Ishikawa (cell line): ENCODE results near the gene DNAJC11.

Experiments
- CREB1 ChIP-seq: IDR thresholded peaks from 2 replicates; pipeline ENCODE4 v1.6.1; 2012; ENCODE audit warnings: low read depth
- EP300 ChIP-seq: IDR thresholded peaks from 2 replicates; pipeline ENCODE4 v1.6.1; 2012; ENCODE audit warnings: borderline replicate concordance
- TAF1 ChIP-seq: IDR thresholded peaks from 2 replicates; pipeline ENCODE4 v1.6.1; 2012; ENCODE audit warnings: low read depth, mild to moderate bottlenecking
- YY1 ChIP-seq: IDR thresholded peaks from 2 replicates; pipeline ENCODE4 v1.6.1; 2012; ENCODE audit warnings: low read depth

DNA sequence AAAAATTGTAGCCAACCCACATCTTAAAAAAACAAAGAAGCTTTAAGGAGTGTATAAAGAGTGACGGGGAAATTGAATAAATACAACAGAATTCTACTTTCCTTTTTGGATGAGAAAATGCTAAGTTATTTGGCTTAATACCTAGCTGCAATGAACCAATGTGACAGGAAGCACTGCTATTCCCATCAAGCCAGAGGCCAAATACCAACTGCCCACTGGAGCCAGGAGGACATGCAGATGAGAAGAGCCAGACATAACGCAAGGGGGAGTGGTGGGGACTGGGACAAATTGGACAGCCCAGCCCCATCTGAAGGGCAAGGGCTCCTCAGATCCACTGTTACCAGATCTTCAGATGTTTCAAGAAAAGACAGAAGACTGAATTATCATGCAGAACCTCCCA is 25.7 kb downstream of the DNAJC11 start:
- no peak for TF ChIP-seq TAF1
- TF ChIP-seq EP300, result no peak
- no peak for TF ChIP-seq CREB1
- no peak for TF ChIP-seq YY1
